ENCODE data around the gene HIGD1A. TPM values are rescaled to one million over a fixed set of nuclear protein-coding genes. Genes with fewer than 3 reads are reported as not detected.

Gene HIGD1A
- total and polyA plus RNA-seq, 7 donors = 81.0 to 169 (median 118) TPM

GRCh38 chr3:42780398-42780797, 23.9 kb downstream of the HIGD1A start:
- intact Hi-C loops (cut with DNase I) = loop anchor here (1.0 to 5.0 kb wide), 4 partner anchors 57 to 101 kb away; no protein-coding TSS in a partner anchor

GRCh38 chr3:42778644-42779043, 25.6 kb downstream of the HIGD1A start:
- ATAC-seq (peak; percentile 36 to 76 (median 70)), DNase-seq (no peak)
- Histone ChIP-seq H3K27ac (peak overlapping the region; percentile 2), H3K4me1 (no peaks in the 10 kb centered on the region), H3K36me3 (ENCODE audit: insufficient read depth in 1 of 2, low read depth in 1 of 2) (peaks cover 0 to 10% of the 10 kb centered on the region in 2 donors), H3K9me3 (no peaks in the 10 kb centered on the region), H3K4me3 (no peak overlapping the region), H3K27me3 (ENCODE audit: insufficient read depth in 3 of 3, low read length in 2 of 3) (no peaks in the 10 kb centered on the region)
- intact Hi-C loops (cut with DNase I) = no loop called here
- TF ChIP-seq CTCF (IDR thresholded peaks at IDR 0.05) = no peak
- 46 to 64% (median 53%) methylated on average over 2 of the region's 2 CpGs for WGBS, 3 donors

More at GRCh38 chr3:42780398-42780797, 23.9 kb downstream of the HIGD1A start:
- no peak for TF ChIP-seq CTCF (IDR thresholded peaks at IDR 0.05)
- no peak for DNase-seq
- Histone ChIP-seq H3K36me3 (ENCODE audit: insufficient read depth in 1 of 2, low read depth in 1 of 2) (peaks cover 0 to 27% of the 10 kb centered on the region in 2 donors), H3K9me3 (no peaks in the 10 kb centered on the region), H3K4me3 (no peak overlapping the region), H3K27ac (no peak overlapping the region), H3K27me3 (ENCODE audit: insufficient read depth in 3 of 3, low read length in 2 of 3) (no peaks in the 10 kb centered on the region), H3K4me1 (no peaks in the 10 kb centered on the region)
- WGBS, 3 donors = 75 to 82% (median 78%) methylated on average over 3 of the region's 3 CpGs
- peak in 2 of 4 donors; percentile 2 to 4 for ATAC-seq

GRCh38 chr3:42773409-42773751, 30.9 kb downstream of the HIGD1A start:
- H3K27ac ChIP-seq = no peak overlapping the region
- no peak for DNase-seq
- peak in 1 of 4 donors; percentile 13 for ATAC-seq
- no peaks in the 10 kb centered on the region for H3K4me1 ChIP-seq
- peak overlapping the region; percentile 61 for H3K4me3 ChIP-seq
- H3K9me3 ChIP-seq = no peaks in the 10 kb centered on the region
- intact Hi-C loops (cut with DNase I) = no loop called here
- no peak for TF ChIP-seq CTCF (IDR thresholded peaks at IDR 0.05)
- H3K27me3 ChIP-seq (ENCODE audit: insufficient read depth in 3 of 3, low read length in 2 of 3) = no peaks in the 10 kb centered on the region
- H3K36me3 ChIP-seq (ENCODE audit: insufficient read depth in 1 of 2, low read depth in 1 of 2) = no peaks in the 10 kb centered on the region
- 11 to 13% (median 12%) methylated on average over 6 of the region's 6 CpGs for WGBS, 3 donors

- Histone ChIP-seq H3K27ac (no peak within 1 kb of the TSS), H3K36me3 (ENCODE audit: insufficient read depth in 1 of 2, low read depth in 1 of 2) (no peaks in the 10 kb centered on the region), H3K4me3 (peak within 1 kb of the TSS; percentile 61), H3K27me3 (ENCODE audit: insufficient read depth in 3 of 3, low read length in 2 of 3) (no peaks in the 10 kb centered on the region), H3K4me1 (no peaks in the 10 kb centered on the region), H3K9me3 (no peaks in the 10 kb centered on the region)
- ATAC-seq (peak; percentile 97 to 98 (median 97)), DNase-seq (peak; percentile 97 to 98)
- no peak for TF ChIP-seq CTCF (IDR thresholded peaks at IDR 0.05)
- intact Hi-C loops (cut with DNase I) = no loop called here
- 3 to 4% (median 3%) methylated on average over 51 to 63 of the region's 63 CpGs for WGBS, 3 donors
Measured at GRCh38 chr3:42772670-42773408, 31.5 kb downstream of the HIGD1A start, which contains the start of gene CCDC13. TSS of gene CCDC13 (minus strand) at chr3:42773253. CDS start at chr3:42758345, 14,908 bp downstream.

All from psoas muscle (tissue), 8 donors.